GM13976 (cell line): Measurements from ENCODE around the gene BIRC2.

Experiments
- DNase-seq: peaks from one replicate; pipeline ENCODE4 v3.0.0; 2012; ENCODE audit warnings: low spot score
- CTCF ChIP-seq: IDR thresholded peaks from 2 replicates; pipeline ENCODE4 v1.5.1; 2012; ENCODE audit warnings: borderline replicate concordance, mild to moderate bottlenecking; ENCODE audit not compliant: insufficient read depth; ENCODE audit errors: extremely low read depth, missing control alignments, control extremely low read depth
- in situ Hi-C: fragments of 300-500 bp; cut with MboI; formaldehyde crosslinking; loops from one replicate; pipeline ENCODE4 v1.12.0; 2022; ENCODE audit warnings: low sequenced_read_pairs, mixed read lengths, inconsistent platforms; ENCODE audit not compliant: unreplicated experiment

BIRC2 gene

GRCh38 chr11:102426000-102426399 is 79.0 kb downstream of the BIRC2 start:
- in situ Hi-C loops, result no loop called here
- TF ChIP-seq CTCF, result no peak
- no peak for DNase-seq

DNA sequence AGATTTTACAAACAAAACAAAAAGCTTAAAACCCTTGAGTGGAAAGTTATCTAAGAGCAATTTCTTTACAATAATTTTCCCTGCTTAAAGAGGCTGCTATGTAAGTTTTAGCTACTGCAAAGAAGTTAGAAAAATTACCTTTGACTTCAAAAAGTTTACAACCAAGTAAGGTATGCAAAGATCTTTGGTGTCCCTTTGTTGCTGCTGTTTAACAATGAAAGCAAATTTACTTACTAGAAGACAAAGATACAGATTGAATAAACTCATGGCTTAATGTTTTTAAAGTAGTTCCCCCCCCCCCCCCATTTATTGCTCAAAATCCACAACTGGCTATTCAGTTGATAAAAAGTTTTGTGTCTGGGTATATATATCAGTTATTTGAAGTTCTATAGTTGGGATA is 79.6 kb downstream of the BIRC2 start:
- no peak for DNase-seq
- in situ Hi-C loops, result no loop called here
- no peak for TF ChIP-seq CTCF

- in situ Hi-C loops, result no loop called here
- TF ChIP-seq CTCF, result no peak
- no peak for DNase-seq
Observed at GRCh38 chr11:102427068-102427467, 80.1 kb downstream of the BIRC2 start.
